Measurements from ENCODE around the gene IPCEF1.
"Not testable (repeated sequence)": the region's sequence is repeated elsewhere in the genome, so short reads cannot be mapped to it uniquely, and the experiment has no call there.

The IPCEF1 gene

GRCh38 chr6:154243793-154244750, 112.5 kb downstream of the IPCEF1 start:
- TF ChIP-seq CTCF (conservative IDR thresholded peaks at IDR 0.05) = no peak
- H3K27ac ChIP-seq = no peak overlapping the region

- no peak for TF ChIP-seq CTCF (conservative IDR thresholded peaks at IDR 0.05)
- H3K27ac ChIP-seq = no peak overlapping the region
These were observed 113.8 kb downstream of the IPCEF1 start for GRCh38 chr6:154242617-154243357.

- TF ChIP-seq CTCF (conservative IDR thresholded peaks at IDR 0.05) = no peak
- no peak overlapping the region for H3K27ac ChIP-seq
These were observed 115.0 kb downstream of the IPCEF1 start for GRCh38 chr6:154241581-154241980.

DNA sequence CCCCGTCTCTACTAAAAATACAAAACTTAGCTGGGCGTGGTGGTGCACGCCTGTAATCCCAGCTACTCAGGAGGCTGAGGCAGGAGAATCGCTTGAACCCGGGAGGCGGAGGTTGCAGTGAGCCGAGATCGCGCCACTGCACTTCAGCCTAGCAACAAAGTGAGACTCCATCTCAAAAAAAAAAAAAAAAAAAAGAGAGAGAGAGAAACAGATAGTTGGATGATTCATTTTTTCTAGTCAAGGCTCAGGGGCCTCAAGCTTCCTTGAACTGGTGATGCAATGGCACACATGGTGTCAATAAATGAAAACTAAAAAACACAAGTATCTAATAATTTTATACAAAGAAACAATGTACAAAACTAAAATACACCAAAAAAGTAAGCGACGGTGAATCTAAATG, 115.5 kb downstream of the IPCEF1 start:
- H3K27ac ChIP-seq = not testable (repeated sequence)

DNA sequence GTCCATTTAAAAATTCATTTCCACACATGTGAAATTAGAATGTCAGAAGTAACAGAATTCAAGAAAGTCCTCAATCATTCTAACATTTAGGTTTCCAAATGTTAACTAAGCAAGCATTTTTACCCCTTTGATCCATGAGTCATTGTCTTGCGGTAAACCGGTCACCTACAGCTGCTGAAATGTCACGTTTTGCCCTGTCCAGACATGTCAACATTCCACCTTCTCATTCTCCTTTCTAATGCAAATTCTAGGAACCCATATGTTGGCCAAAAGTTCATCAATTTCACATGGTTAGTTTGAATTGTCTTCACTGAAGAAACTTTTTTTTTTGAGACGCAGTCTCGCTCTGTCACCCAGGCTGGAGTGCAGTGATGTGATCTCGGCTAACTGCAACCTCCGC, 117.2 kb downstream of the IPCEF1 start:
- no peak overlapping the region for H3K27ac ChIP-seq
- TF ChIP-seq CTCF (conservative IDR thresholded peaks at IDR 0.05) = no peak

GRCh38 chr6:154238831-154239230, 117.8 kb downstream of the IPCEF1 start:
- TF ChIP-seq CTCF (conservative IDR thresholded peaks at IDR 0.05) = no peak

GRCh38 chr6:154236646-154237301, 119.8 kb downstream of the IPCEF1 start:
- no peak overlapping the region for H3K27ac ChIP-seq
- TF ChIP-seq CTCF (conservative IDR thresholded peaks at IDR 0.05) = no peak

More at GRCh38 chr6:154238831-154239230, 117.8 kb downstream of the IPCEF1 start:
- no peak overlapping the region for H3K27ac ChIP-seq

Data from VCaP (cell line).